ENCODE measurements around the gene CD37. TPM values are rescaled to one million over a fixed set of nuclear protein-coding genes. Genes with fewer than 3 reads are reported as not detected.

CD37 gene
- total RNA-seq, 2 donors from 2014 or later: not detected

- Mint-ChIP-seq H3K27ac (no peak overlapping the region), H3K4me3 (peak overlapping the region; percentile 47), H3K27me3 (ENCODE audit: insufficient read depth) (peaks cover 17% of the 10 kb centered on the region), H3K4me1 (peaks cover 13% of the 10 kb centered on the region), H3K36me3 (ENCODE audit: low read depth) (peaks cover 39% of the 10 kb centered on the region), H3K9me3 (peaks cover 3% of the 10 kb centered on the region)
- H3K4me1 ChIP-seq (ENCODE audit: control insufficient read depth, insufficient read depth, low read length): no peaks in the 10 kb centered on the region
- H3K9ac ChIP-seq (ENCODE audit: extremely low read depth, low read length, poor library complexity, severe bottlenecking): no peak overlapping the region
- peak; percentile 25 for DNase-seq
- H3K27me3 ChIP-seq (ENCODE audit: control insufficient read depth, insufficient read depth, low read length, poor library complexity, severe bottlenecking): peaks cover 6% of the 10 kb centered on the region
- no peaks in the 10 kb centered on the region for H3K9me3 ChIP-seq (ENCODE audit: control insufficient read depth, low read length)
- H3K36me3 ChIP-seq (ENCODE audit: control insufficient read depth, insufficient read depth, low read length): peaks cover 26% of the 10 kb centered on the region
- TF ChIP-seq CTCF (conservative IDR thresholded peaks at IDR 0.05): no peak
- WGBS, 2 experiments (ENCODE audit: insufficient coverage in 1 of 2, insufficient read length in 1 of 2): 53 to 55% methylated on average over 15 to 19 of the region's 19 CpGs
- no peak overlapping the region for H3K27ac ChIP-seq (ENCODE audit: low read depth, low read length)
- H3K4me3 ChIP-seq (ENCODE audit: low read length): no peak overlapping the region
Measured at GRCh38 chr19:49337267-49338022, 2.2 kb downstream of the CD37 start.

GRCh38 chr19:49338023-49338677 lies 2.9 kb downstream of the CD37 start:
- Histone ChIP-seq H3K4me1 (ENCODE audit: control insufficient read depth, insufficient read depth, low read length) (no peaks in the 10 kb centered on the region), H3K27ac (ENCODE audit: low read depth, low read length) (no peak overlapping the region), H3K36me3 (ENCODE audit: control insufficient read depth, insufficient read depth, low read length) (peaks cover 33% of the 10 kb centered on the region), H3K9ac (ENCODE audit: extremely low read depth, low read length, poor library complexity, severe bottlenecking) (peak overlapping the region; percentile 39), H3K27me3 (ENCODE audit: control insufficient read depth, insufficient read depth, low read length, poor library complexity, severe bottlenecking) (peaks cover 6% of the 10 kb centered on the region), H3K9me3 (ENCODE audit: control insufficient read depth, low read length) (no peaks in the 10 kb centered on the region), H3K4me3 (ENCODE audit: low read length) (peak overlapping the region; percentile 69)
- H3K9me3 Mint-ChIP-seq: peaks cover 3% of the 10 kb centered on the region
- TF ChIP-seq CTCF (conservative IDR thresholded peaks at IDR 0.05): no peak
- H3K27ac Mint-ChIP-seq: peak overlapping the region; percentile 88
- H3K4me1 Mint-ChIP-seq: peaks cover 13% of the 10 kb centered on the region
- peaks cover 17% of the 10 kb centered on the region for H3K27me3 Mint-ChIP-seq (ENCODE audit: insufficient read depth)
- peaks cover 46% of the 10 kb centered on the region for H3K36me3 Mint-ChIP-seq (ENCODE audit: low read depth)
- 11 to 20% methylated on average over 17 to 34 of the region's 34 CpGs for WGBS, 2 experiments (ENCODE audit: insufficient coverage in 1 of 2, insufficient read length in 1 of 2)
- DNase-seq: peak; percentile 85
- H3K4me3 Mint-ChIP-seq: peak overlapping the region; percentile 47

- Mint-ChIP-seq H3K4me3 (peak overlapping the region; percentile 47), H3K9me3 (peaks cover 3% of the 10 kb centered on the region), H3K27ac (peak overlapping the region; percentile 88), H3K27me3 (ENCODE audit: insufficient read depth) (peaks cover 14% of the 10 kb centered on the region), H3K36me3 (ENCODE audit: low read depth) (peaks cover 52% of the 10 kb centered on the region), H3K4me1 (peaks cover 13% of the 10 kb centered on the region)
- 4 to 12% methylated on average over 17 to 30 of the region's 30 CpGs for WGBS, 2 experiments (ENCODE audit: insufficient coverage in 1 of 2, insufficient read length in 1 of 2)
- Histone ChIP-seq H3K9me3 (ENCODE audit: control insufficient read depth, low read length) (no peaks in the 10 kb centered on the region), H3K27ac (ENCODE audit: low read depth, low read length) (no peak overlapping the region), H3K36me3 (ENCODE audit: control insufficient read depth, insufficient read depth, low read length) (peaks cover 40% of the 10 kb centered on the region), H3K4me1 (ENCODE audit: control insufficient read depth, insufficient read depth, low read length) (no peaks in the 10 kb centered on the region), H3K9ac (ENCODE audit: extremely low read depth, low read length, poor library complexity, severe bottlenecking) (peak overlapping the region; percentile 39), H3K4me3 (ENCODE audit: low read length) (peak overlapping the region; percentile 69), H3K27me3 (ENCODE audit: control insufficient read depth, insufficient read depth, low read length, poor library complexity, severe bottlenecking) (peaks cover 6% of the 10 kb centered on the region)
- DNase-seq: peak; percentile 99
- peak; percentile 36 for TF ChIP-seq CTCF (conservative IDR thresholded peaks at IDR 0.05)
Measured at GRCh38 chr19:49338691-49339300, 3.6 kb downstream of the CD37 start.
